IPS-NIHi11 (cell line): ENCODE measurements around the gene URI1.
"Not testable (repeated sequence)": the region's sequence is repeated elsewhere in the genome, so short reads cannot be mapped to it uniquely, and the experiment has no call there.

ENCODE experiments used
- DNase-seq: peaks from one replicate; pipeline ENCODE4 v3.0.0; 2012; ENCODE audit warnings: mixed read lengths, low spot score

Gene URI1

DNA sequence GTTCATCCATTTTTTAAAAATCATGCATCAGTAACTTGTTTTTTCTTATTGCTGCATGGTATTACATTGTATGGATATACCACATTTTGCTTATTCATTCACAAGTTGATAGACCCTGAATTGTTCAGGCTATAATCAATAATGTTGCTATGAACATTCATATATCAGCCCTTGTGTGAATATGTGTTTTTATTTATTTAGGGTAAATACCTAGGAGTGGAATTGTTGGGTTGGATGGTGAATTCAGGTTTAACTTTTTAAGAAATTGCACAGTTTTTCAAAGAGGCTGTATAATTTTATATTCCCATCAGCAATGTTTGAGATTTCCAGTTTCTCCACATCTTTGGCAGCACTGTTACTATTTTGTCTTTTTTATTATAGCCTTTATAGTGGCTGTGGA lies 82.1 kb downstream of the URI1 start:
- no peak for DNase-seq

- no peak for DNase-seq
Measured at GRCh38 chr19:30026933-30027332, 84.9 kb downstream of the URI1 start.

GRCh38 chr19:30028118-30028991 lies 86.3 kb downstream of the URI1 start:
- DNase-seq: no peak

DNA sequence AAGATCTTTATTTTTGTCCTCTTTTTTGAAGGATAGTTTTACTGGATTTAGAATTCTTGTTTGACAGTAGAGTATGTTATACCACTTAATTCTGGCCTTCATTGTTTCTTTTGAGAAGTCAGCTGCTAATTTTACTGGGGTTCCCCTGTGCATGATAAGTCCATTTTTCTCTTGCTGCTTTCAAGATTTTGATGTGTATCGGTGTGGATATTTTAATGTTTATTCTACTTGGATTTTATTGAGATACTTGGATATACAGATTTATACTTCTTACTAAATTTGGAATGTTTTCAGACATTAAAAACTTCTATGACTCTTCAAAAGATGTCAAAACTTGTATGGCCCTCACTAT lies 86.9 kb downstream of the URI1 start:
- no peak for DNase-seq

GRCh38 chr19:30029721-30030510 lies 87.9 kb downstream of the URI1 start:
- DNase-seq: no peak

- DNase-seq: no peak
Measured at GRCh38 chr19:30034321-30034720, 92.3 kb downstream of the URI1 start.

DNA sequence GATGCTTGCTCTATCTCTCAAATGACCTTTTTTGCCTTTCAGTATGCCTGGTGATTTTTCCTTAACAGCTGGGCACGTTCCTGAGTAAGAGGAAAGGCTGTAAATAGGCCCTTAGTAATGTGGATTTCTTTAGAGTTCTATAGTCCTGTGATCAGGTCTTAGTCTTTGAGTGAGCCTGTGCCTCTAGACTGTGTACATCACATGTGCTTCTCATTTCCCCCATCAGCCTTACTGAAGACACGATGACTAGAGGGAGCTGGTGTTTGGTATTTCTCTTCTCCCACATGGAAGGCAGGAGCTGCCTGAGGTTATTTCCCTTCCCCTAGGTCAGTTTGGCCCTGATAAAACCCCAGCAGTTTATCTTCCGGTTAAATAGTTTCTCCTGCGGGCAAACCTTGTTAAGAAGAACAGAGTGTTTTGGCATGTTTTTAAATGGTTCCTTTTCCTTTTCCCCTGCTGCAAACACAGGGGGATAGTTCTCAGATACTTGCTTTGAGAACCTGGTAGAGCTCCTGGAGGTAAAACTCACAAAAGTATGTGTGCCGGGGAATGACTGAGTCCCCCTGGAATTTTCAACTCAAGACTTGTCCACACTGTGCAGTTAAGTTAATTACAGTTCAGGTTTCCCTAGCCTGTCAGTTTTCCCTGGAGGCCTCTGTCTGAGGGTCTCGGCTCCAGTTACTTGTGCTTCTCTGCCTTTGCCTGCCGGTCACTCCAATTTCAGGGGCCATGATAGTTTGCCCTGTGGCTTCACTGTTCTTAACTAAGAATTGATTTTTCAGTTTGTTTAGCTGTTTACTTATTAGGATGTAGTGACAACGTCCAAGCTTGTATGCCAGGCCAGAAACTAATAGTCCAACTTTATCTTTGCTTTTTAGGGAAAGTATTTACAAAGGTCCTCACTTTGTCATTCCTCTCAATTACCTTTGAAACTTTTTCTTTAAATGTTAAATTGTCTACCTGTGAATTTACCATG lies 94.4 kb downstream of the URI1 start:
- no peak for DNase-seq

GRCh38 chr19:30037835-30038234 lies 95.8 kb downstream of the URI1 start:
- DNase-seq: no peak

DNA sequence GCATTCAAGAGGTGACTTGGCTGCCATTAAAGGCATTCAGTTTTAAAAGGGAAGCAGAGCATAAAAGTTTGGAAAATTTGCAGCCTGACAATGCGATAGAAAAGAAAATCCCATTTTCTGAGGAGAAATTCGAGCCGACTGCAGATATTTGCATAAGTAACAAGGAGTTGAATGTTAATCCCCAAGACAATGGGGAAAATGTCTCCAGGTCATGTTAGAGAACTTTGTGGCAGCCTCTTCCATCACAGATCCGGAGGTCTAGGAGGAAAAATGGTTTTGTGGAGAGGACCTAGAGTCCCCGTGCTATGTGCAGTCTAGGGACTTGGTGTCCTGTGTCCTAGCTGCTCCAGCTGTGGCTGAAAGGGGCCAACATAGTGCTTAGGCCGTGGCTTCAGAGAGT lies 99.9 kb downstream of the URI1 start:
- DNase-seq: not testable (repeated sequence)

GRCh38 chr19:30043008-30043407 lies 101.0 kb downstream of the URI1 start:
- DNase-seq: not testable (repeated sequence)

DNA sequence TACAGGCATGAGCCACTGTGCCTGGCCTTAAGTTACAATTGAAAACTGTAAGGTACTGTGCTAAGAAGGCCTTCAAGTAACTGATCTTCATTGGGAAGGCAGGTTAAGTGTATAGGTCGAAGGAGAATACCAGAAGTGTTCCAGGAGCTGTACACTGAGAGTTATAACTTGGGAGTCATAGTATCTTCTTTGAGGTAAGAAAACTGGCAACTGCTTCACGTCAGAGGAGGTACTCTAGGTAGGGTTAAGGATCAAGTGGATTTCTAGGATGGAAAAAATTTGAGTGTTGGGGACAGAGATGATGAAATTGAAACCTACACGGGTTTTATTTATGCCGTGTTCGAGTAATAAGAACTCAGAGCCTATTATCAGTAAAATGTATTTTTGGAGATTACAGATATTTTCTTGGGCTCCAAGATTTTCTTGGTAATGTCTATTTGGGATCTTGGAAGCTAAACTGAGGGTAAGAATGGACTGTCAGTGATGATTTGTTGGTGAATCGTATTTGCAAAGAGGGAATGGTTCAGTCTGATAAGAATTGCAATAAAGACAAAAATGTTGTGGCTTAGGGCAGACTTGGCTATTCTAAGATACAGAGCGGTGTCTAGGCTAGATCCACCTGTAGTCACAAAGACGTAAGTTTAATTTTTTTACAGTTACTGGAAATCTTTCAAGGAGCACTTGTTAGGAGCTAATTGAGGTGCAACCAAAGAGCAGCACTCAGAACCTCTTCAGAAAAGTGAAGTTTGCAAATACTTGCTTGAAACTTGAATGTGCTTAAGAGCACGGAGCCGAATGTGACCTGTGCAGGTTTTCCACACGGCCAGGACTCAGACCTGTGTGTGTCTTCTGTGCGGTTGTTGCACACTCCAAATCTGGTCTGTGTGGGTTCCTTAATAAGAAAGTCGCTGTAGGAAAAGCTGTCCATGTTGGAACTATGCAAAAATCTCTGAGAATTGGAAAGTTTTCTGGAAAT lies 102.5 kb downstream of the URI1 start:
- no peak for DNase-seq

DNA sequence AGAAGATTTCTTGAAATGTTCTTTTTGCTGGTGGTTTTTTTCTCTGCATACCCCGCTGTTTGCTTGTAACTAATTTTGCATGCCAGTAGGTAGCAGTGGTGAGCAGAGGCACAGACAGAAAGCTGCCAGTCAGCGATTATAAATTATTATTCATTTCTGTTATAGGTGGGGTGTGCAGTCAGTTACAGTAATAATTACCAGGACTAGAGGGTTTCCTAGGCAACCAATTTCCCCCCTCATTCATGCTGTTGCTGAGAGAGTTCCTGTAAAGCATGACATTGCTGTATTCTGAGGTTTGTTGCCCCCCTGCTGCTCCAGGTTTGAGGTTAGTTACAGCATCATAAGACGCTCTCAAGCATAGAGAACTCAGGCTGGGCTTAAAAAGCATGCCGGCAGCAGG lies 104.5 kb downstream of the URI1 start:
- no peak for DNase-seq

DNA sequence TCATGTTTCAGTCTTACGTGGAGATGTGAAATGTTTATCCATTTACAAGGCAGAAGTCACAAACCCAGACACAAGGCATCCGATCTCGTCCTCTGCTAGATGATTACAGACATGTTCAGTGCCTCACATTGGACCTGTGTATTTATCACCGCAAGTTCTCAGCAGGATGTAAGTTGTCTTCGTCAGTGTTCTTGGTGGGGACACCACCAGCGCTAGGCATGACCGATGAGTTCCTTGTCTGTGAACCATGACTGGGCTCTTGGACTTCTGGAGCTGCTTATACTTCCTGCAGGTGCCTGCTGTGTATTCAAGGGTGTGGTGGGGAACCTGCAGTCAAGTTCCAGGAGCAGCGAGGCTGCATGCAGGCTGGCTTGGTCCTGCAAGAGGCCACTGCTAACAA lies 105.4 kb downstream of the URI1 start:
- no peak for DNase-seq

DNA sequence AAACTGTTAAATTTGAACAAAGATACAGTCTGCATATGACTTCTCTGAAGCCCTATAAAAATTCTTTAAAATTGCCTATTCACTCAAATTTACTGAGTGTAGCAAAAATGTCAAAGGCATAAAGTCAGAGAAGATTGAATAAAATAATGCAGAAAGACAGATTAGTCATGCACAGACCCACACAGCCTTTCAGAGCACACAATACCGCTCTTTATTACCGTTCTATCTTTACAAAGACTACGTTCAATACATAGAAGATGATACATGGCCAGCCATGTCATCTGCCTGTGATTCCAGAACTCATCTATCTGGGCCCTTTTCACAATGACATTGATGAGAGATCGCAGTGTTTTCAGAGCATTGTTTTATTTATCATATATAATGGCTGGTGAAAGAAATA lies 107.2 kb downstream of the URI1 start:
- no peak for DNase-seq

DNA sequence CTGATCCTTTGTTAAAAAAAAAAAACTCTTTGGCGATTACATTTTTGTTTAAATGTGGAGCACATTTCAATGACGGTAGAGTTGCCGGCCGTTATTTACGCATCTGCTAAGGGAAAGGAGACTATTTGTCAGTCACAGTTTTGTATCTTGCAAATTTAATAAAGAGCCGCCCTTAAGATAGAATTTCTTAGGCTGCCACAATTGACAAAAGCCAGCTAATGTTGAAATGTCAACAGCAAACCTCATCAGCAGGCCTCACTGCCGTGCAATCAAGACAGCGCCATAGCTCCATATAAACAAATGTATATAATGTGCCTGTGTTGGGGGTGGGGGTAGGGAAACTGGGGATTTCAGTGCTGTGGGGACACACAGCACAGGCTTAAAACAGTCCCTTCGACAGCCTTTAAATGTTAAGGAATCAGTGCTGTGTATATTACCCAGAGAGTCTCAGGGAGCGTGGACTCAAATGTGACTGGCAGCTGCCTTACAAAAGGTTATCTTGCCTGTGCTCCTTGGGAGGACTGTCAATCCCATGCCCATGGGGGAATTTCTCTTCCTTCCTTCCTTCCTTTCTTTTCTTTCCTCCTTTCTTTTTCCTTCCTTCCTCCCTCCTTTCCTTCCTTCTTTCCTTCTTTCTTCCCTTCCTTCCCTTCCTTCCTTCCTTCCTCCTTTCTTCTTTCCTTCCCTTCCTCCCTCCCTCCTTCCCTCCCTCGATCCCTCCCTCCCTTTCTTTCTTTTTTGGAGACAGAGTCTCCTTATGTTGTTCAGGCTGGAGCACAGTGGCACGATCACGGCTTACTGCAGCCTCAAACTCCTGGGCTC lies 108.0 kb downstream of the URI1 start:
- DNase-seq: no peak

GRCh38 chr19:30052122-30053075 lies 110.4 kb downstream of the URI1 start:
- DNase-seq: no peak

GRCh38 chr19:30053558-30053957 lies 111.5 kb downstream of the URI1 start:
- no peak for DNase-seq

GRCh38 chr19:30054210-30054609 lies 112.2 kb downstream of the URI1 start:
- DNase-seq: no peak

DNA sequence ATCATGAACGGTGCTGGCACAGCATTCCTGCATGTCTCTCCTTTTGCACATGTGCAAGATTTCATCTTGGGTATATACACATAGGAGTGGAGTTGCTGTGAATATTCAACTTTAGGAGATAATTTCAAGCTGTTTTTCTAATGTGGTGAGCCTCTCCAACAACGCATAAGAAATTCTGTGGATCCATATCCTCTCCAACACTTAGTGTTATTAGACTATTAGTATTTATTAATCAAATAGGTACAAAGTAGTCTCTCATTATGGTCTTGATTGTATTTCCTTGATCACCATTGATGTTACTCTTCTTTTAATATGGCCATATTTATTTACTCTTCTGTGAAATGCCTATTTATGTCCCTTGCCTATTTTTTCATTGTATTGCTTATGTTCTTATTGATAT lies 114.5 kb downstream of the URI1 start:
- no peak for DNase-seq
